Neural progenitor cell (in vitro differentiated cells): ENCODE data around the gene PTTG1IP. TPM values are rescaled to one million over a fixed set of nuclear protein-coding genes. Genes with fewer than 3 reads are reported as not detected.
A peak's percentile ranks its signal among the peaks of the same experiment; 100 is the strongest.
"Not testable (repeated sequence)": the region's sequence is repeated elsewhere in the genome, so short reads cannot be mapped to it uniquely, and the experiment has no call there.

Experiments used
- DNase-seq: peaks from one replicate; pipeline ENCODE4 v3.0.0-alpha.2; 2016; ENCODE audit warnings: low spot score
- H2AFZ ChIP-seq: fragments of 200-600 bp; sonication (generic); replicated peaks from 2 replicates; pipeline ENCODE4 v1.6.1; 2016; ENCODE audit warnings: antibody characterized with exemption
- H3F3A ChIP-seq: fragments of 200-600 bp; sonication (generic); 2 replicates; pipeline ENCODE4 v1.6.1; 2016; ENCODE audit warnings: antibody characterized with exemption, low read depth
- H3K27ac ChIP-seq: fragments of 200-600 bp; sonication (generic); 2 replicates; pipeline ENCODE4 v1.5.1; 2016; ENCODE audit warnings: mild to moderate bottlenecking
- H3K27me3 ChIP-seq: fragments of 200-600 bp; sonication (generic); 2 replicates; pipeline ENCODE4 v1.6.1; 2016; ENCODE audit warnings: mild to moderate bottlenecking, moderate library complexity
- H3K36me3 ChIP-seq: fragments of 200-600 bp; sonication (generic); 2 replicates; pipeline ENCODE4 v1.5.1; 2016
- H3K4me1 ChIP-seq: fragments of 200-600 bp; sonication (generic); 2 replicates; pipeline ENCODE4 v1.6.1; 2016; ENCODE audit warnings: mixed run types
- H3K4me2 ChIP-seq: fragments of 200-600 bp; sonication (generic); 2 replicates; pipeline ENCODE4 v1.6.1; 2016
- H3K4me3 ChIP-seq: fragments of 200-600 bp; sonication (generic); 2 replicates; pipeline ENCODE4 v1.5.1; 2016
- H3K79me2 ChIP-seq: fragments of 200-600 bp; sonication (generic); 2 replicates; pipeline ENCODE4 v1.6.1; 2016; ENCODE audit warnings: low read depth
- H3K9ac ChIP-seq: fragments of 200-600 bp; sonication (generic); 2 replicates; pipeline ENCODE4 v1.6.1; 2016
- H3K9me3 ChIP-seq: fragments of 200-600 bp; sonication (generic); 2 replicates; pipeline ENCODE4 v1.5.1; 2016; ENCODE audit warnings: low read depth
- H4K20me1 ChIP-seq: fragments of 200-600 bp; sonication (generic); 2 replicates; pipeline ENCODE4 v1.6.1; 2016; ENCODE audit warnings: low read depth
- H3K27ac Mint-ChIP-seq: 3 replicates; pipeline ENCODE4 v1.8.0; 2021; ENCODE audit warnings: mixed read lengths
- H3K27me3 Mint-ChIP-seq: 2 replicates; pipeline ENCODE4 v1.8.0; 2022; ENCODE audit warnings: low read depth, mild to moderate bottlenecking, inconsistent platforms, moderate library complexity, mixed read lengths; ENCODE audit not compliant: insufficient read depth
- H3K36me3 Mint-ChIP-seq: 3 replicates; pipeline ENCODE4 v1.8.0; 2021; ENCODE audit warnings: mixed read lengths
- H3K4me1 Mint-ChIP-seq: 3 replicates; pipeline ENCODE4 v1.8.0; 2021; ENCODE audit warnings: mixed read lengths
- H3K4me3 Mint-ChIP-seq: 3 replicates; pipeline ENCODE4 v1.8.0; 2021; ENCODE audit warnings: mild to moderate bottlenecking, moderate library complexity, mixed read lengths
- H3K9me3 Mint-ChIP-seq: 3 replicates; pipeline ENCODE4 v1.8.0; 2020; ENCODE audit warnings: mixed read lengths
- EZH2 ChIP-seq: fragments of 200-600 bp; sonication (generic); IDR thresholded peaks from 2 replicates; pipeline ENCODE4 v1.6.1; 2017; ENCODE audit warnings: antibody characterized with exemption, mild to moderate bottlenecking, moderate library complexity
- EZH2phosphoT487 ChIP-seq: fragments of 200-600 bp; sonication (generic); IDR thresholded peaks from 2 replicates; pipeline ENCODE4 v1.6.1; 2017; ENCODE audit warnings: antibody characterized with exemption
- total RNA-seq: library from RNA; depleted of rRNA; stranded (reverse); fragments of >200 nt; gene quantifications from 2 replicates; pipeline ENCODE4 v1.2.3, GENCODE V29; 2015; ENCODE audit warnings: low replicate concordance
- TF ChIP-seq, protein P1 (sequence below): fragments of 200-600 bp; sonication (generic); IDR thresholded peaks from 2 replicates; pipeline ENCODE4 v1.5.1; 2017; ENCODE audit warnings: antibody characterized with exemption, mild to moderate bottlenecking

PTTG1IP gene
- total RNA-seq, 1 donor from 2014 or later, result 162 TPM

DNA sequence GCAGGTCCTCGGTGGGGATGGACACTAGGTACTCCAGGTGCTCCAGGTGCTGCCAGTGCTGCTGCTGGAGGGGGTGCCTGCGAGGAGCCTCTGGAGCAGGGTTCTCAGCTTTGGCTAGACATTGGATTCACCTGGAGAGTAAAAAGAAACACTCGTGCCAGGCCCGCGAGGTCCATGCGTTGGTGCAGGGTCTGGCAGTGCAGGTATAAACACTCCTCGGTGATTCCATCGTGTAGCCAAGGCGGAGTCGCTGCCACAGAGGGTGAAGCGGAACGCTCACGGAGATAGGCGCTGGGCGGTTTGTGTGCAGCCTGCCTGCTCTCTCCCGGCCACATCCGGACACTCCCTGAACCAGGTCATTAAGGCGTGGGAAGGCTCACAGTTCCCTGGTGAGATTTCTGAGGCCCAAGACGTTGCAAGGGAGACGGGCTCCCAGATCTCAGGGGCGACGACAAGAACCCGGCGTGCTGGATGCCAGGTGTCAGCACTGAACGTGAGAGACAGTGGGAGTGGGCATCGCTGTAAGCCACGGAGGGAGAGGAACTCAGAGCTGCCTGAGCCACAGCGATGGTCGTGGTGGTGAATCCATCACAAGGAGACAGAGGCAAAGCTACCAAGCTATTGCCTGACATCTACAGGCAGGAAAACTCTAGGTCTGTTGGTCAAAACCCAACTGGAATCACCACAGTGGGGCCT, 38.4 kb downstream of the PTTG1IP start:
- H3K9me3 ChIP-seq, result no peaks in the 10 kb centered on the region
- H3K9me3 Mint-ChIP-seq, result peaks cover 2% of the 10 kb centered on the region
- H3K27ac Mint-ChIP-seq, result peak overlapping the region; percentile 33
- DNase-seq, result no peak
- peaks cover 2% of the 10 kb centered on the region for H3K4me1 Mint-ChIP-seq
- no peak overlapping the region for H3K4me2 ChIP-seq
- no peak overlapping the region for H3K27ac ChIP-seq
- H3K79me2 ChIP-seq, result no peaks in the 10 kb centered on the region
- H3F3A ChIP-seq, result no peaks in the 10 kb centered on the region
- H3K27me3 ChIP-seq, result no peaks in the 10 kb centered on the region
- no peak overlapping the region for H2AFZ ChIP-seq
- no peaks in the 10 kb centered on the region for H3K36me3 ChIP-seq
- H4K20me1 ChIP-seq, result no peaks in the 10 kb centered on the region
- no peak overlapping the region for H3K4me3 ChIP-seq
- H3K9ac ChIP-seq, result no peak overlapping the region
- H3K36me3 Mint-ChIP-seq, result no peaks in the 10 kb centered on the region
- TF ChIP-seq, protein P1, sequence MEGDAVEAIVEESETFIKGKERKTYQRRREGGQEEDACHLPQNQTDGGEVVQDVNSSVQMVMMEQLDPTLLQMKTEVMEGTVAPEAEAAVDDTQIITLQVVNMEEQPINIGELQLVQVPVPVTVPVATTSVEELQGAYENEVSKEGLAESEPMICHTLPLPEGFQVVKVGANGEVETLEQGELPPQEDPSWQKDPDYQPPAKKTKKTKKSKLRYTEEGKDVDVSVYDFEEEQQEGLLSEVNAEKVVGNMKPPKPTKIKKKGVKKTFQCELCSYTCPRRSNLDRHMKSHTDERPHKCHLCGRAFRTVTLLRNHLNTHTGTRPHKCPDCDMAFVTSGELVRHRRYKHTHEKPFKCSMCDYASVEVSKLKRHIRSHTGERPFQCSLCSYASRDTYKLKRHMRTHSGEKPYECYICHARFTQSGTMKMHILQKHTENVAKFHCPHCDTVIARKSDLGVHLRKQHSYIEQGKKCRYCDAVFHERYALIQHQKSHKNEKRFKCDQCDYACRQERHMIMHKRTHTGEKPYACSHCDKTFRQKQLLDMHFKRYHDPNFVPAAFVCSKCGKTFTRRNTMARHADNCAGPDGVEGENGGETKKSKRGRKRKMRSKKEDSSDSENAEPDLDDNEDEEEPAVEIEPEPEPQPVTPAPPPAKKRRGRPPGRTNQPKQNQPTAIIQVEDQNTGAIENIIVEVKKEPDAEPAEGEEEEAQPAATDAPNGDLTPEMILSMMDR, result no peak
- TF ChIP-seq EZH2, result no peak
- TF ChIP-seq EZH2phosphoT487, result no peak
- H3K27me3 Mint-ChIP-seq, result peaks cover 8% of the 10 kb centered on the region
- no peak overlapping the region for H3K4me3 Mint-ChIP-seq
- no peaks in the 10 kb centered on the region for H3K4me1 ChIP-seq

DNA sequence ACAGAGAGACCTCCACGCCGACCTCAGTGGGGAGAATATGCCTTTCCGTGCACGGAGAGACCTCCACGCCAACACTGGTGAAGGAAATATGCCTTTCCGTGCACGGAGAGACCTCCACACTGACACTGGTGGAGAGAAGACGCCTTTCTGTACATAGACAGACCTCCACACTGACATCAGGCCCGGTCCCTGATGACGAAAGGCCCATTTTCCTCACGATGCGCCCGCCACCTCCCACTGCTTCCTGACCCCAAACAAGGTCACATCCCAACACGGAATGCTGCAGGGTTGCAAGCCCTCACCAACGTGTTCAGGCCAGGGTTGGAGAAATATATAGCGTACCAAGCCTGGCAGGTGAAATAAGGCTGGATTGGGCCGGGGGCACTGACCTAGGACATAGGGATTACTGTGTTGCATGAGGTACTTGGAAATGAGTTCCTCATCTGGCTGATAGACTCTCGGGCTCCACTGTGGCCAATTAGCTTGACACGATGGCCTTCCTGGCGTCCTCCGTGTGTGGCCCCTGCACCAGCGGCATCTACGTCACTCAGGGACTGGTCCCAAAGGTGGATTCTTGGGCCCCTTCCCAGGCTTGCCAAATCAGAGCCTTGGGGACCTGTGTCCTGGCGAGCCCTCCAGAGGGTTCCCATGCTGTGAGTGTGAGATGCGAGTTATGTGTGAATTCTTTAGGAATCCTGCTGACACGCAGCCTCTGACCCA, 39.1 kb downstream of the PTTG1IP start:
- Histone ChIP-seq H3K9ac (no peak overlapping the region), H3K4me3 (no peak overlapping the region), H3F3A (no peaks in the 10 kb centered on the region), H3K79me2 (no peaks in the 10 kb centered on the region), H4K20me1 (no peaks in the 10 kb centered on the region), H3K27me3 (no peaks in the 10 kb centered on the region), H3K36me3 (no peaks in the 10 kb centered on the region), H3K9me3 (no peaks in the 10 kb centered on the region), H2AFZ (no peak overlapping the region), H3K27ac (no peak overlapping the region), H3K4me1 (no peaks in the 10 kb centered on the region), H3K4me2 (no peak overlapping the region)
- Mint-ChIP-seq H3K36me3 (no peaks in the 10 kb centered on the region), H3K27ac (no peak overlapping the region), H3K4me3 (no peak overlapping the region), H3K27me3 (peaks cover 8% of the 10 kb centered on the region), H3K4me1 (peaks cover 2% of the 10 kb centered on the region), H3K9me3 (peaks cover 8% of the 10 kb centered on the region)
- TF ChIP-seq, protein P1, result no peak
- TF ChIP-seq EZH2 (no peak), EZH2phosphoT487 (no peak)
- DNase-seq, result no peak

DNA sequence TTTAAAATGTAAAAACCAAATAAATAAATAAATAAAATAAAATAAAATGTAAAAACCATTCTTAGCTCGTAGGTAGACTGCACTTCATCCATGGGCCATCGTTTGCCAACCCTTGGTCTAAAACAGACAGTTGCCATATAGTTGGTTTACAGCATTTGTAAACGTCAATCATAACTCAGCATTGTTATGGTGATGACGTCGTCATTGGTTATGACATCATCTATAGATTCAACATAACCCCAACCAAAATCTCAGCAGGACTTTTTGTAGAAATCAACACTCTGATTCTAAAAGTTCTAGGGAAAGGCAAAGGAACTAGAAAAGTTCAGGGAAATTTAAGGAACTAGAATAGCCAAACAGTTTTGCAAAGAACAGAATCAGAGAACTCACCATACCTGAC, 39.8 kb downstream of the PTTG1IP start:
- Histone ChIP-seq H3K9ac (no peak overlapping the region), H3K36me3 (no peaks in the 10 kb centered on the region)
- no peak for TF ChIP-seq EZH2phosphoT487
- TF ChIP-seq, protein P1, result no peak
- no peak for TF ChIP-seq EZH2

DNA sequence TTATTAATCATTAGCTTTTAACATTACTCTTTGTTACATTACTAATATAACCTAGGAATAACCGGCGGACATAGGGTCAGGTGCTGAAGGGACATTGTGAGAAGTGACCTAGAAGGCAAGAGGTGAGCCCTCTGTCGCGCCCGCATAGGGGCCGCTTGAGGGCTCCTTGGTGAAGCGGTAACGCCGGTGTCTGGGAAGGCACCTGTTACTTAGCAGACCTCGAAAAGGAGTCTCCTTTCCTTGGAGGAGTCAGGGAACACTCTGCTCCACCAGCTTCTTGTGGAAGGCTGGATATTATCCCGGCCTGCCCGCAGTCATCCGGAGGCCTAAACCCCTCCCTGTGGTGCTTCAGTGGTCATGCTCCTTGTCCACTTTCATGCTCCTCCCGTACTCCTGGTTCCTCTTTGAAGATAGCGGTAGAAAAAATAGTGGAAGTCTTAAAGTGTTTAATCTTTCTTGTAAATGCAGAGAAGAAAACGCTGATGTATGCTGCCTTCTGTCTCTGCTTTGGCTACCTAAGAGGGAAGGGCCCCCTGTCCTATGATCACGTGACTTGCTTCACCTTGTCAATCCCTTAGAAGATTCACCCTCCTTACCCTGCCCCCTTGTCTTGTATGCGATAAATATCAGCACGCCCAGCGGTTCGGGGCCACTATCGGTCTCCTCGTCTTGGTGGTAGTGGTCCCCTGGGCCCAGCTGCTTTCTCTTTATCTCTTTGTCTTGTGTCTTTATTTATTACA, 40.8 kb downstream of the PTTG1IP start:
- H3K79me2 ChIP-seq, H3K4me2 ChIP-seq, H3K27ac ChIP-seq, H3F3A ChIP-seq, H2AFZ ChIP-seq, H4K20me1 ChIP-seq, H3K36me3 ChIP-seq, H3K9ac ChIP-seq, H3K4me3 ChIP-seq, H3K36me3 Mint-ChIP-seq, H3K4me1 ChIP-seq, H3K4me1 Mint-ChIP-seq, H3K9me3 ChIP-seq, DNase-seq, H3K27ac Mint-ChIP-seq, H3K27me3 ChIP-seq, H3K27me3 Mint-ChIP-seq, H3K4me3 Mint-ChIP-seq: not testable (repeated sequence)
- H3K9me3 Mint-ChIP-seq, result peaks cover 23% of the 10 kb centered on the region

More for the DNA sequence above, 39.8 kb downstream of the PTTG1IP start:
- no peak overlapping the region for H3K4me3 Mint-ChIP-seq
- peaks cover 5% of the 10 kb centered on the region for H3K27me3 Mint-ChIP-seq
- no peak overlapping the region for H2AFZ ChIP-seq
- H3K27me3 ChIP-seq, result no peaks in the 10 kb centered on the region
- no peaks in the 10 kb centered on the region for H3F3A ChIP-seq
- H4K20me1 ChIP-seq, result no peaks in the 10 kb centered on the region
- H3K4me1 Mint-ChIP-seq, result peaks cover 1% of the 10 kb centered on the region
- H3K4me3 ChIP-seq, result no peak overlapping the region
- H3K4me1 ChIP-seq, result no peaks in the 10 kb centered on the region
- H3K9me3 Mint-ChIP-seq, result peaks cover 14% of the 10 kb centered on the region
- H3K4me2 ChIP-seq, result no peak overlapping the region
- H3K27ac ChIP-seq, result no peak overlapping the region
- H3K79me2 ChIP-seq, result no peaks in the 10 kb centered on the region
- no peak for DNase-seq
- H3K9me3 ChIP-seq, result no peaks in the 10 kb centered on the region
- H3K27ac Mint-ChIP-seq, result no peak overlapping the region
- H3K36me3 Mint-ChIP-seq, result no peaks in the 10 kb centered on the region
